GM12891 (cell line): ENCODE results near the gene PCNX4.

Experiments used
- POLR2A ChIP-seq: IDR thresholded peaks from 2 replicates; pipeline ENCODE4 v1.6.1; 2011; ENCODE audit warnings: low read depth, low read length, control low read depth
- POLR2AphosphoS5 ChIP-seq: IDR thresholded peaks from 2 replicates; pipeline ENCODE4 v1.6.1; 2011; ENCODE audit warnings: low read depth, low read length, control low read depth
- POU2F2 ChIP-seq: IDR thresholded peaks from 2 replicates; pipeline ENCODE4 v1.6.1; 2011; ENCODE audit warnings: low read depth, mild to moderate bottlenecking, control low read depth, low read length, moderate library complexity
- SPI1 ChIP-seq: IDR thresholded peaks from 2 replicates; pipeline ENCODE4 v1.6.1; 2011; ENCODE audit warnings: low read depth, low read length, control low read depth
- TAF1 ChIP-seq: IDR thresholded peaks from 2 replicates; pipeline ENCODE4 v1.6.1; 2011; ENCODE audit warnings: low read depth, low read length, control low read depth

- TF ChIP-seq POLR2A (no peak), TAF1 (no peak), POLR2AphosphoS5 (no peak), SPI1 (no peak), POU2F2 (no peak)
Measured at GRCh38 chr14:60164404-60164711, 72.6 kb downstream of the PCNX4 start.
